Femur (tissue), 1 donor: ENCODE data around the gene PPFIA4.

Experiments
- DNase-seq: peaks from one replicate; pipeline ENCODE4 v3.0.0-alpha.2; 2017

PPFIA4 gene

GRCh38 chr1:203041351-203041932 lies 15.2 kb downstream of the PPFIA4 start:
- DNase-seq = no peak

GRCh38 chr1:203043830-203044545 lies 17.7 kb downstream of the PPFIA4 start:
- no peak for DNase-seq

GRCh38 chr1:203044546-203045250 lies 18.4 kb downstream of the PPFIA4 start:
- DNase-seq = no peak

- DNase-seq = no peak
These were observed 19.0 kb downstream of the PPFIA4 start for GRCh38 chr1:203045336-203045735.

GRCh38 chr1:203045821-203046594 lies 19.7 kb downstream of the PPFIA4 start:
- DNase-seq = no peak

- DNase-seq = no peak
These were observed 20.8 kb downstream of the PPFIA4 start for GRCh38 chr1:203046984-203047630.

GRCh38 chr1:203048086-203048485 lies 21.8 kb downstream of the PPFIA4 start:
- DNase-seq = no peak

GRCh38 chr1:203048555-203049051 lies 22.3 kb downstream of the PPFIA4 start:
- DNase-seq = no peak

- no peak for DNase-seq
These were observed 22.8 kb downstream of the PPFIA4 start for GRCh38 chr1:203049077-203049476.

- DNase-seq = no peak
These were observed 23.4 kb downstream of the PPFIA4 start for GRCh38 chr1:203049576-203050180.

GRCh38 chr1:203050826-203051225 lies 24.5 kb downstream of the PPFIA4 start:
- no peak for DNase-seq

- peak; percentile 71 for DNase-seq
These were observed 25.6 kb downstream of the PPFIA4 start for GRCh38 chr1:203051841-203052324.

- no peak for DNase-seq
These were observed 26.3 kb downstream of the PPFIA4 start for GRCh38 chr1:203052601-203053000.

GRCh38 chr1:203054184-203054583 lies 27.9 kb downstream of the PPFIA4 start:
- DNase-seq = no peak

- DNase-seq = no peak
These were observed 28.4 kb downstream of the PPFIA4 start for GRCh38 chr1:203054642-203055041.

GRCh38 chr1:203055161-203055799 lies 29.0 kb downstream of the PPFIA4 start:
- no peak for DNase-seq

- DNase-seq = no peak
These were observed 29.7 kb downstream of the PPFIA4 start for GRCh38 chr1:203056012-203056411.

GRCh38 chr1:203056516-203056915 lies 30.2 kb downstream of the PPFIA4 start:
- no peak for DNase-seq

- DNase-seq = peak; percentile 60
These were observed 31.8 kb downstream of the PPFIA4 start for GRCh38 chr1:203057911-203058675.

GRCh38 chr1:203058676-203058935 lies 32.3 kb downstream of the PPFIA4 start:
- DNase-seq = no peak

GRCh38 chr1:203059485-203059884 lies 33.2 kb downstream of the PPFIA4 start:
- no peak for DNase-seq
